ENCODE results near the gene PFKP. TPM values are rescaled to one million over a fixed set of nuclear protein-coding genes. Genes with fewer than 3 reads are reported as not detected.

The PFKP gene
- total RNA-seq, 1 experiment from 2014 or later, result 91.3 TPM

DNA sequence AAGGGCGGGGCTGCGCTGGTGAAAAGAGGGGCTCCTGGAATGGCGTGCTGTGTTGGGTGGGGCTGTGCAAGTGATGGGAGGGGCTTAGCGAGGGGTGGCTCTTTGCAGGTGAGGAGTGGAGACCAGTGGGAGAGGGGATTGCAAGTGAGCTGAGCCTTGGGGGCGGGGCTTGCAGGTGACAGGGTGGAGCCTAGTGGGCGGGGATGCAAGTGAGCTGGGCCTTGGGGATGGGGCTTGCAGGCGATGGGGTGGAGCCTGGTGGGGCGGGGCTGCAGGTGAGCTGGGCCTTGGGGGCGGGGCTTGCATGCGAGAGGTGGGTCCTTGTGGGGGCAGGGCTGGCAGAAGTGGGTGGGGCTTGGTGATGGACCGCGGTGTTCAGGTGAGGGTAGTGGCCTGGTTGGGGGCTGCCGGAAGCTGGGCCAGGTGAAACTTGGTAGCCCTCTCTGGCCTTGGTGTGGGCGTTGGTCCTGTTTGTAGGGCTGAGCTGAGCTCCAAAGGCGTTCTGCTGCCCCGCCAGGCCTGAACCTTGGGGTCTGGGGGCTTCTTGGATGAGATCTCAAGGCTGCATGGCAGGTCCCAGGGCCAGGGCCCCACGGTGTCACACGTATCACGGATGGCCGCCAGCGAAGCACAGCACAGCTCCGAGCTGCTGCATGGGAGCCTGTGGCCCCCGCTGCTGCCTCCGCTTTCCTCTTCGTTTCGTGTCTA, 106.0 kb downstream of the PFKP start:
- H3K4me3 ChIP-seq (ENCODE audit: low read length), result peak overlapping the region; percentile 70; the same call in 1 of the 2 replicates
- H3K36me3 ChIP-seq (ENCODE audit: insufficient read depth, low read length), result no peaks in the 10 kb centered on the region; the same call in 1 of the 2 replicates
- no peaks in the 10 kb centered on the region for H4K20me1 ChIP-seq (ENCODE audit: insufficient read depth, low read depth, low read length)
- no peak for DNase-seq
- H3K9me3 ChIP-seq (ENCODE audit: low read length), result no peaks in the 10 kb centered on the region
- peak overlapping the region; percentile 55 for H3K9ac ChIP-seq (ENCODE audit: low read length)
- H3K27me3 ChIP-seq (ENCODE audit: low read length), result no peaks in the 10 kb centered on the region
- no peaks in the 10 kb centered on the region for H3K9me2 ChIP-seq (replicated peaks; ENCODE audit: insufficient read depth, low read length)
- peaks cover 19% of the 10 kb centered on the region for H3K4me1 ChIP-seq (ENCODE audit: low read length)
- peak overlapping the region; percentile 98 for H2AFZ ChIP-seq (ENCODE audit: low read length)
- peaks cover 18% of the 10 kb centered on the region for H3K79me2 ChIP-seq (ENCODE audit: low read length)
- H3K4me2 ChIP-seq (ENCODE audit: low read depth, low read length, poor library complexity, severe bottlenecking), result peak overlapping the region; percentile 69
- H3K27ac ChIP-seq (ENCODE audit: low read length), result no peak overlapping the region

DNA sequence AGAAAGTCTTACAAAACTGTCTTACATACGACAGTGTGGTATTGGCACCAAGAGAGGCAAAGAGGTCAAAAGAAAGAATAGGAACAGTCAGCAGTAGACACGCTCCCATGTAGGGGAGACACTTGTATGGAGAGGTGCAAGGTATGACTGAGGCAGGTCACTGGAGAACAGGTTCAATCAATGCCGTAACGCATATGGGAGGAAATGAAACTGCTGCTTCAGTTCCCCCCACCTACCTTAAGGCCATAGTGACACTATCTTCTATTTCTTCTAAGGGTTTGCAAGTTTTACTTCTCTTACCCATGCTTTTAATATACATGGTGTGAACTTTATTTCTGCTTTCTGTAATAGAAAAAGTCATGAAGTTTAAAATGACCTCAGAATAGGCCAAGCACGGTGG, 110.7 kb downstream of the PFKP start:
- Histone ChIP-seq H3K9me2 (replicated peaks; ENCODE audit: insufficient read depth, low read length) (no peaks in the 10 kb centered on the region), H3K36me3 (ENCODE audit: insufficient read depth, low read length) (no peaks in the 10 kb centered on the region), H3K79me2 (ENCODE audit: low read length) (no peaks in the 10 kb centered on the region), H3K9ac (ENCODE audit: low read length) (no peak overlapping the region), H3K9me3 (ENCODE audit: low read length) (no peaks in the 10 kb centered on the region), H3K27ac (ENCODE audit: low read length) (no peak overlapping the region), H4K20me1 (ENCODE audit: insufficient read depth, low read depth, low read length) (no peaks in the 10 kb centered on the region), H2AFZ (ENCODE audit: low read length) (no peak overlapping the region), H3K4me2 (ENCODE audit: low read depth, low read length, poor library complexity, severe bottlenecking) (no peak overlapping the region), H3K4me1 (ENCODE audit: low read length) (peaks cover 10% of the 10 kb centered on the region), H3K27me3 (ENCODE audit: low read length) (no peaks in the 10 kb centered on the region), H3K4me3 (ENCODE audit: low read length) (no peak overlapping the region)
- peak; percentile 45 for DNase-seq

DNA sequence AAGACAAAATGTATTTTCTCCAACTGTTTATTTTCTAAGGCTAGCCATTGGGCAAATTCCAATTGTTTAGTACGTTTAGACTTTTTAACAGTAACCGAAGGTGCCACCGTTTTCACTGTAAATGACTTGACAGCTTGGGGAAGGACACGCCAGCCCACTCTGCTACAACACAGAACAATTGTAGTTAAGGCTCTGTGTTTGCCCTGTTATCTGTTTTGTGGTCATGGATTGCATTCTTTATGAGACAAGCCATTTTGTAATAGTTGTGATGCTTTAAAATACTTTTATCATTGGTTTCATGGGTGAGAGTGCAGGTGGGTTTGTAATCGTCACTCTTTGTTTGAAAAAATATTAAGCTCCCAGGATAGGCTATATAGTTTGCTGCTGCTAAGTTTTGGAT, 111.8 kb downstream of the PFKP start:
- Histone ChIP-seq H3K9me3 (ENCODE audit: low read length) (no peaks in the 10 kb centered on the region), H2AFZ (ENCODE audit: low read length) (no peak overlapping the region), H3K4me2 (ENCODE audit: low read depth, low read length, poor library complexity, severe bottlenecking) (no peak overlapping the region), H3K27ac (ENCODE audit: low read length) (no peak overlapping the region), H4K20me1 (ENCODE audit: insufficient read depth, low read depth, low read length) (no peaks in the 10 kb centered on the region), H3K27me3 (ENCODE audit: low read length) (no peaks in the 10 kb centered on the region), H3K4me1 (ENCODE audit: low read length) (no peaks in the 10 kb centered on the region; the same call in 1 of the 2 replicates), H3K9ac (ENCODE audit: low read length) (no peak overlapping the region), H3K4me3 (ENCODE audit: low read length) (no peak overlapping the region), H3K9me2 (replicated peaks; ENCODE audit: insufficient read depth, low read length) (no peaks in the 10 kb centered on the region), H3K79me2 (ENCODE audit: low read length) (no peaks in the 10 kb centered on the region), H3K36me3 (ENCODE audit: insufficient read depth, low read length) (no peaks in the 10 kb centered on the region)
- DNase-seq, result no peak

DNA sequence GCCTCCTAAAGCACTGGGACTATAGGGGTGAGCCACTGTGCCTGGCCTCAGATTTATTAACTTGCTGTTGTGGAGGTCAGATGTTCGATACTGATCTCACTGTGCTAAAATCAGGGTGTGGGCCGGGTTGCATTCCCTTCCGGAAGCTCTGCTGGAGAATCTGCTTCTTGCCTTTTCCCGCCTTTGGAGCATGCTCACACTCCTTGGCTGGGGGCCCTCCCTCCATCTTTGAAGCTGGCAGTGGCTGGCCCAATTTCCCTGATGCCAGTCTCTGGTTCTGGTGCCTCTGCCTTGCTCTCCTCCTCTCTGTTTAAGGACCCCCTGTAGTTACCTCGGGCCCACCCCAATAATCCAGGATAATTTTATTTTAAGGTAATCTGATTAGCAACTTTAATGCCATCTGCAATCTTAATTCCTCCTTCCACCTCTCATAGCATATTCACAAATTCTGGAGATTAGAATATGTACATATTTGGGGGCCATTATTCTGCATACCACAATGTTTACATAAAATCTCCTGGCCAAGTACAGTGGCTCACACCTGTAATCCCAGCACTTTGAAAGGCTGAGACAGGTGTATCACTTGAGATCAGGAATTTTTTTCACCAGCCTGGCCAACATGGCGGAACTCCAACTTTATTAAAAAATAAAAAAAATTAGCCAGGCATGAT, 113.1 kb downstream of the PFKP start:
- no peak overlapping the region for H3K4me2 ChIP-seq (ENCODE audit: low read depth, low read length, poor library complexity, severe bottlenecking)
- H3K27me3 ChIP-seq (ENCODE audit: low read length), result no peaks in the 10 kb centered on the region
- no peaks in the 10 kb centered on the region for H3K36me3 ChIP-seq (ENCODE audit: insufficient read depth, low read length)
- no peak overlapping the region for H3K4me3 ChIP-seq (ENCODE audit: low read length)
- no peaks in the 10 kb centered on the region for H3K79me2 ChIP-seq (ENCODE audit: low read length)
- no peak overlapping the region for H2AFZ ChIP-seq (ENCODE audit: low read length)
- DNase-seq, result no peak
- no peak overlapping the region for H3K9ac ChIP-seq (ENCODE audit: low read length)
- H3K9me2 ChIP-seq (replicated peaks; ENCODE audit: insufficient read depth, low read length), result no peaks in the 10 kb centered on the region
- H4K20me1 ChIP-seq (ENCODE audit: insufficient read depth, low read depth, low read length), result no peaks in the 10 kb centered on the region
- no peaks in the 10 kb centered on the region for H3K9me3 ChIP-seq (ENCODE audit: low read length)
- H3K4me1 ChIP-seq (ENCODE audit: low read length), result no peaks in the 10 kb centered on the region; the same call in 1 of the 2 replicates
- no peak overlapping the region for H3K27ac ChIP-seq (ENCODE audit: low read length)

- no peaks in the 10 kb centered on the region for H3K9me3 ChIP-seq (ENCODE audit: low read length)
- no peak overlapping the region for H3K9ac ChIP-seq (ENCODE audit: low read length)
- no peak overlapping the region for H3K4me3 ChIP-seq (ENCODE audit: low read length)
- no peaks in the 10 kb centered on the region for H3K9me2 ChIP-seq (replicated peaks; ENCODE audit: insufficient read depth, low read length)
- no peaks in the 10 kb centered on the region for H3K79me2 ChIP-seq (ENCODE audit: low read length)
- no peak for DNase-seq
- no peak overlapping the region for H3K4me2 ChIP-seq (ENCODE audit: low read depth, low read length, poor library complexity, severe bottlenecking)
- no peaks in the 10 kb centered on the region for H3K4me1 ChIP-seq (ENCODE audit: low read length)
- H4K20me1 ChIP-seq (ENCODE audit: insufficient read depth, low read depth, low read length), result no peaks in the 10 kb centered on the region
- no peaks in the 10 kb centered on the region for H3K36me3 ChIP-seq (ENCODE audit: insufficient read depth, low read length)
- H2AFZ ChIP-seq (ENCODE audit: low read length), result no peak overlapping the region
- H3K27me3 ChIP-seq (ENCODE audit: low read length), result no peaks in the 10 kb centered on the region
- no peak overlapping the region for H3K27ac ChIP-seq (ENCODE audit: low read length)
Measured at GRCh38 chr10:3185386-3185785, 118.0 kb downstream of the PFKP start.

DNA sequence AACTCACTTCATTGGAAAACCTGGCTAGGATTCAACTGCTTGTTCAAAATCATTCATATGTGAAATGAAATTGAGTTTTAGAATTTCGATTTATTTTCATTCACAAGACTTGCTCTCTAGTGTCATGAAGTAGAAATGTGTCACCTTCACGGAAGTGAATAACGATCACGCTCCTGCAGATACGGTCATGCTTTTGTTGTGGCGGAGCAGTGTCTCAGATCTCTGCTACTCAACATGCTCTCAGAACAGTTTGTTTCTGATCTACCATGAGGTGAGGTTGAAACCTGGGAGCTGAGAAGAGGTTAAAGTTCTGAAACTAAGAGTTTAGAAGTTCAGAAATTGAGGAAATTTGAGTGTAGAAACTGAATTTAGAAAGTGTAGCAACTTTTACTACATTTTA, 119.0 kb downstream of the PFKP start:
- no peak overlapping the region for H3K9ac ChIP-seq (ENCODE audit: low read length)
- H3K4me1 ChIP-seq (ENCODE audit: low read length), result no peaks in the 10 kb centered on the region
- DNase-seq, result no peak
- no peaks in the 10 kb centered on the region for H3K9me3 ChIP-seq (ENCODE audit: low read length)
- H3K79me2 ChIP-seq (ENCODE audit: low read length), result no peaks in the 10 kb centered on the region
- H3K36me3 ChIP-seq (ENCODE audit: insufficient read depth, low read length), result no peaks in the 10 kb centered on the region
- no peak overlapping the region for H3K27ac ChIP-seq (ENCODE audit: low read length)
- no peaks in the 10 kb centered on the region for H3K9me2 ChIP-seq (replicated peaks; ENCODE audit: insufficient read depth, low read length)
- H3K27me3 ChIP-seq (ENCODE audit: low read length), result no peaks in the 10 kb centered on the region
- no peak overlapping the region for H2AFZ ChIP-seq (ENCODE audit: low read length)
- H3K4me2 ChIP-seq (ENCODE audit: low read depth, low read length, poor library complexity, severe bottlenecking), result no peak overlapping the region
- no peaks in the 10 kb centered on the region for H4K20me1 ChIP-seq (ENCODE audit: insufficient read depth, low read depth, low read length)
- H3K4me3 ChIP-seq (ENCODE audit: low read length), result no peak overlapping the region

Other genes with a start within 250 kb of the PFKP start
- 29.5 and 33.7 TPM in 2 replicates for gene PITRM1, start 105.2 kb downstream of the PFKP start, total RNA-seq (2014; rRNA removed; shearing (Covaris generic); ENCODE audit: low replicate concordance)

All from Karpas-422 (cell line).